Nephron progenitor cell (in vitro differentiated cells): ENCODE results near the gene CENPP.

Experiments used
- DNase-seq: peaks from one replicate; pipeline ENCODE4 v3.0.0; 2021
- H3K27ac Mint-ChIP-seq: 2 replicates; pipeline ENCODE4 v1.8.0; 2021; ENCODE audit warnings: mild to moderate bottlenecking, moderate library complexity, mixed read lengths
- H3K27me3 Mint-ChIP-seq: 2 replicates; pipeline ENCODE4 v1.8.0; 2021; ENCODE audit warnings: mild to moderate bottlenecking, low read depth, mixed read lengths; ENCODE audit not compliant: poor library complexity
- H3K36me3 Mint-ChIP-seq: 2 replicates; pipeline ENCODE4 v1.8.0; 2021; ENCODE audit warnings: low read depth, mixed read lengths
- H3K4me1 Mint-ChIP-seq: 2 replicates; pipeline ENCODE4 v1.8.0; 2021; ENCODE audit warnings: mixed read lengths
- H3K4me3 Mint-ChIP-seq: 2 replicates; pipeline ENCODE4 v1.8.0; 2021; ENCODE audit warnings: mild to moderate bottlenecking, moderate library complexity, mixed read lengths
- H3K9me3 Mint-ChIP-seq: 2 replicates; pipeline ENCODE4 v1.8.0; 2021; ENCODE audit warnings: mild to moderate bottlenecking, moderate library complexity, mixed read lengths
- TF ChIP-seq, protein P1 (sequence below): fragments of 200-600 bp; sonication (generic); IDR thresholded peaks from 2 replicates; pipeline ENCODE4 v1.5.0; 2021; ENCODE audit warnings: antibody characterized with exemption

Gene CENPP

DNA sequence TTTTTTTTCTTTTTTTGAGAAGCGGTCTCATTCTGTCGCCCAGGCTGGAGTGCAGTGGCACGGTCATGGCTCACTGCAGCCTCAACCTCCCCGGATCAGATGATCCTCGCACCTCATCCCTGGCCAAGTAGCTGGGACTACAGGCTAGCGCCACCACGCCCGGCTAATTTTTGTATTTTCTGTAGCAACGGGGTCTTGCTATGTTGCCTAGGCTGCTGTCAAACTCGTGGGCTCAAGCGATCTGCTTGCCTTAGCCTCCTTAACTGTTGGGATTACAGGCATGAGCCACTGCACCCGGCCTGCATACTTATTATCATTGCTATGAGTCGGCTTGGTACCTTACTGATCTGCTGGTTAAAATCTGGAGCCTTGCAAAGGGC is 31.5 kb upstream of the CENPP start:
- Mint-ChIP-seq H3K27ac (peak overlapping the region; percentile 99), H3K4me1 (peaks cover 73% of the 10 kb centered on the region), H3K36me3 (peaks cover 42% of the 10 kb centered on the region), H3K27me3 (no peaks in the 10 kb centered on the region), H3K4me3 (peak overlapping the region; percentile 92), H3K9me3 (peaks cover 11% of the 10 kb centered on the region)
- TF ChIP-seq, protein P1, sequence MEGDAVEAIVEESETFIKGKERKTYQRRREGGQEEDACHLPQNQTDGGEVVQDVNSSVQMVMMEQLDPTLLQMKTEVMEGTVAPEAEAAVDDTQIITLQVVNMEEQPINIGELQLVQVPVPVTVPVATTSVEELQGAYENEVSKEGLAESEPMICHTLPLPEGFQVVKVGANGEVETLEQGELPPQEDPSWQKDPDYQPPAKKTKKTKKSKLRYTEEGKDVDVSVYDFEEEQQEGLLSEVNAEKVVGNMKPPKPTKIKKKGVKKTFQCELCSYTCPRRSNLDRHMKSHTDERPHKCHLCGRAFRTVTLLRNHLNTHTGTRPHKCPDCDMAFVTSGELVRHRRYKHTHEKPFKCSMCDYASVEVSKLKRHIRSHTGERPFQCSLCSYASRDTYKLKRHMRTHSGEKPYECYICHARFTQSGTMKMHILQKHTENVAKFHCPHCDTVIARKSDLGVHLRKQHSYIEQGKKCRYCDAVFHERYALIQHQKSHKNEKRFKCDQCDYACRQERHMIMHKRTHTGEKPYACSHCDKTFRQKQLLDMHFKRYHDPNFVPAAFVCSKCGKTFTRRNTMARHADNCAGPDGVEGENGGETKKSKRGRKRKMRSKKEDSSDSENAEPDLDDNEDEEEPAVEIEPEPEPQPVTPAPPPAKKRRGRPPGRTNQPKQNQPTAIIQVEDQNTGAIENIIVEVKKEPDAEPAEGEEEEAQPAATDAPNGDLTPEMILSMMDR, result no peak
- no peak for DNase-seq

DNA sequence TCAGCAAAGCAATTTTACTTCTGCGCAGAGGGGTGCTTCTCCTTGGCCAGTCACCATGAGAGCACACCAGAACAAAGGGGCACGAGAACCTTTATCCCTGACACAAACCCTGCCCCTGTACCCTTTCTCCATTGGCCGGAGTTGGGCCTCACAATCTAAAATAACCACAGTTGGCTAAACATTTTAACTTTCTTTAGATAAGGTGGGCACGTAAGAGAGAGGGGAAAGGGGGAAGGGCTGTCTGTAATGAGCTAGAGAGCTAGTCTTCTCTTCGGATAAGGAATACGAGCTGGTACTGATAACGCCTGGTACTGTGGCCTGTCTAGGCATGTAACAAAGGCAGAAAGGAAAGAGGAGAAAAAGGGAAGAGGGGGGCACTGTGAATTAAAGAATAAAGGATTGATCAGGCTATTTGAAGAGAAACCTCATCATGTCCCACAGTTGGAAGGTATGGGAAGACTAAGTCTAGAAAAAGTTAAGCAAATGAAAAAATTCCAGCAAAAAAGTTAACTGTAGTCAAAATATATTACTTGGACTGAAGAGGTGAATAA is 30.4 kb upstream of the CENPP start:
- TF ChIP-seq, protein P1, result no peak
- DNase-seq, result no peak
- H3K9me3 Mint-ChIP-seq, result peaks cover 9% of the 10 kb centered on the region
- peaks cover 39% of the 10 kb centered on the region for H3K36me3 Mint-ChIP-seq
- H3K27ac Mint-ChIP-seq, result peak overlapping the region; percentile 93
- H3K27me3 Mint-ChIP-seq, result no peaks in the 10 kb centered on the region
- peaks cover 79% of the 10 kb centered on the region for H3K4me1 Mint-ChIP-seq
- H3K4me3 Mint-ChIP-seq, result peak overlapping the region; percentile 92

DNA sequence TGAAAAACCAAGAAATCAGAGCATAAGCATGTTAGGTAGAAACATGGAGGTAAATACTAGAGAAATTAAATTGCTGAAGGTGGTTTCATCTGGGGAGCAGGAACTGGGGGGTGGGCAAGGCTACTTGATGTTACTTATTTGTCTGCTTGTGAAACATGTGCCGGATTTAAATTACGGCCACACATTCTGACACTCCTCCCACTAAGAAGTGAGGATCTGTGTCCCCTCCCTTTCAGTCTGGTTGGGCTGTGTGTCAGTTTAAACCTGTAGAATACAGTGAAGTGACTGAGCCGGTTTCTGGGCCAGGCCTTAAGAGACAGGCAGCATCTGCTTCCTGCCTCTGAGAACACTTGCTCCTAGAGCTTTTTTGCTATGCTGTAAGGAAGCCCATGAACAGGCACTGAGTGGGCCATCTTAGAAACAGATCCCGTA is 29.9 kb upstream of the CENPP start:
- TF ChIP-seq, protein P1, result no peak
- no peaks in the 10 kb centered on the region for H3K27me3 Mint-ChIP-seq
- no peak for DNase-seq
- peaks cover 78% of the 10 kb centered on the region for H3K4me1 Mint-ChIP-seq
- no peak overlapping the region for H3K4me3 Mint-ChIP-seq
- peaks cover 38% of the 10 kb centered on the region for H3K36me3 Mint-ChIP-seq
- H3K9me3 Mint-ChIP-seq, result peaks cover 4% of the 10 kb centered on the region
- peak overlapping the region; percentile 93 for H3K27ac Mint-ChIP-seq

DNA sequence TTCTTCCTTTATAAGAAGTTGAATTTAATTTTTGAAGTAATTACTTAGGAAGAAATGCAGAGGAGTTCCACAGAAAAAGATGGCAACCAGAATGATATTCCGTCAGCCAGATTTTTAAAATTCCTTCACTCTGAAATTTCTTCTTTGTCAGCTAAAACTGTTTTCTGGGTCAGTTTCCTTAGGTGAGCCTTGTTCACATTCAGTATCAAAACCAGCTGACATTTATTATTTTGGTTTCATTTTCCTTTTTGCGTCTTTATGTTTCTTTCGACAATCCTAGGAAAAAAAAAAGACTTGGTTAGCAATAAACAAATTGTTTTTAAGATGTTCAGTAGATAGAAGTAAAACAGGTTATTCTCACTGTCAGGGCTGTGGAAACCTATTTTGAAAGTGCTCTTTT is 28.1 kb upstream of the CENPP start:
- Mint-ChIP-seq H3K27ac (peak overlapping the region; percentile 27), H3K36me3 (peaks cover 40% of the 10 kb centered on the region), H3K4me1 (peaks cover 61% of the 10 kb centered on the region), H3K4me3 (no peak overlapping the region), H3K9me3 (no peaks in the 10 kb centered on the region), H3K27me3 (no peaks in the 10 kb centered on the region)
- DNase-seq, result no peak
- TF ChIP-seq, protein P1, result no peak

DNA sequence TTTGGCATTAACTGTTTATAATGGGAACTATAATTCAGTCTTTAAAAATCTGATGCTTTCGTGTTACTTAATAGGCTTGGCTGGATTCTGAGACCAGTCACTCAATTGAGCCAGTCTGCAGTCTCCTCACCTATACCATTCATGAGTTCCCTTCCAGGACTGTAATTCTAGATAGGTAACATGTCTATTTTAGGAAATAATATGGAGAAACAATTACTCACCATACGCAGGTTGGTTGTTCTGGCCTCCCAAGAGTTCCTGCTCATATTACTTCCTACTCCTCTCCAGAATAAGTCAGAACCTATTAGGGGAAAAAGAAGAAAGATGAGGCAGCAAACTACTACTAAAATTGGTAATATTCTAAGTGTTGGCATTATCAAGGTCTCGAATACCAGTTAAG is 27.7 kb upstream of the CENPP start:
- H3K4me3 Mint-ChIP-seq, result no peak overlapping the region
- peaks cover 57% of the 10 kb centered on the region for H3K4me1 Mint-ChIP-seq
- no peak for DNase-seq
- TF ChIP-seq, protein P1, result no peak
- peaks cover 44% of the 10 kb centered on the region for H3K36me3 Mint-ChIP-seq
- peak overlapping the region; percentile 27 for H3K27ac Mint-ChIP-seq
- no peaks in the 10 kb centered on the region for H3K9me3 Mint-ChIP-seq
- H3K27me3 Mint-ChIP-seq, result no peaks in the 10 kb centered on the region

DNA sequence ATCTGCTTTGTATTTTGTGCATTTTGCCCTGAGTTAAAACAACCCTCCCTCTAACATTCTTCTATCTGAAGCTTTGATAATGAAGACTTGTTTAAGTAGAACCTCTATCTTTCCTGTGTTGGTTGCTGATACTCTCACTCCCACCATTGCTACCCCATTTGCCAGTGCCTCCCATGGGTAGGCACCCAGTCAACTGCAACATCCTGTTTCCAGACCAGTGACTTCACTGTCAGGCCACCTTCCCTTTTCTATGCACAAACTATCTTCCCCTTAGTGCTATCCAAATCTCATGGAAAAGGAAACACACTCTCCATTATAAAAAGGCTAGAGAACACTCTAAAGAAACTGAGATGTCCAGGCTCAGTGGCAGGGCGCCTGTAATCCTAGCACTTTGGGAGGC is 26.6 kb upstream of the CENPP start:
- H3K4me1 Mint-ChIP-seq, result peaks cover 47% of the 10 kb centered on the region
- no peaks in the 10 kb centered on the region for H3K9me3 Mint-ChIP-seq
- peaks cover 54% of the 10 kb centered on the region for H3K36me3 Mint-ChIP-seq
- no peaks in the 10 kb centered on the region for H3K27me3 Mint-ChIP-seq
- TF ChIP-seq, protein P1, result no peak
- no peak overlapping the region for H3K4me3 Mint-ChIP-seq
- peak overlapping the region; percentile 90 for H3K27ac Mint-ChIP-seq
- DNase-seq, result no peak
